ENCODE data around the gene CCL28. TPM values are rescaled to one million over a fixed set of nuclear protein-coding genes. Genes with fewer than 3 reads are reported as not detected.

The CCL28 gene
- total and polyA plus RNA-seq, 2 experiments from 2014 or later: 5.7 to 7.1 TPM

DNA sequence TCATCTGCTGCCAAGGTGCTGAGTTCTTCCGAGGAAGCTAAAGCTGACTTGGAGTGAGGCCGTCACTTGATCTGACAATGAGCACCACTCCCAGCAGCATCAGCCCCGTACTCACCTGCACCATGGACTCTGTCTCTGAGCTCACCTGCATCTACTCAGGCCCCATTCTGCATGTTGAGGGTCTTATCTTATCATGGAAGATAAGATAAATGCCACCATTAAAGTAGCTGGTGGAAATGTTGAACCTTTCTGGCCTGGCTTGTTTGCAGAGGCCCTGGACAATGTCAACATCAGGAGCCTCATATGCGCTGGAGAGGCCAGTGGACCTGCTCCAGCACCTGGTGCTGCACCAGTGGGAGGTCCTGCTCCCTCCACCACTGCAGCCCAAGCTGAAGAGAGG is 64.0 kb downstream of the CCL28 start:
- H3K27ac Mint-ChIP-seq: no peak overlapping the region
- H3K4me1 Mint-ChIP-seq: no peaks in the 10 kb centered on the region
- peaks cover 7% of the 10 kb centered on the region; the same call in 2 of the 3 replicates for H3K9me3 Mint-ChIP-seq
- ATAC-seq: no peak
- no peaks in the 10 kb centered on the region for H3K27me3 ChIP-seq (ENCODE audit: insufficient read depth)
- H3K27me3 Mint-ChIP-seq (ENCODE audit: insufficient read depth, low read depth, poor library complexity): no peaks in the 10 kb centered on the region
- TF ChIP-seq ZNF331 (CRISPR knock-in tag; IDR thresholded peaks at IDR 0.05; ENCODE audit: low read depth) (no peak), CREB1 (CRISPR knock-in tag; IDR thresholded peaks at IDR 0.05; ENCODE audit: low read depth) (no peak), ZNF114 (CRISPR knock-in tag; IDR thresholded peaks at IDR 0.05) (no peak), STAT1 (IDR thresholded peaks at IDR 0.05; ENCODE audit: unreplicated experiment) (no peak), JUNB (IDR thresholded peaks at IDR 0.05; ENCODE audit: unreplicated experiment) (no peak), NANOG (IDR thresholded peaks at IDR 0.05; ENCODE audit: borderline replicate concordance) (no peak)
- TF ChIP-seq, protein P1, sequence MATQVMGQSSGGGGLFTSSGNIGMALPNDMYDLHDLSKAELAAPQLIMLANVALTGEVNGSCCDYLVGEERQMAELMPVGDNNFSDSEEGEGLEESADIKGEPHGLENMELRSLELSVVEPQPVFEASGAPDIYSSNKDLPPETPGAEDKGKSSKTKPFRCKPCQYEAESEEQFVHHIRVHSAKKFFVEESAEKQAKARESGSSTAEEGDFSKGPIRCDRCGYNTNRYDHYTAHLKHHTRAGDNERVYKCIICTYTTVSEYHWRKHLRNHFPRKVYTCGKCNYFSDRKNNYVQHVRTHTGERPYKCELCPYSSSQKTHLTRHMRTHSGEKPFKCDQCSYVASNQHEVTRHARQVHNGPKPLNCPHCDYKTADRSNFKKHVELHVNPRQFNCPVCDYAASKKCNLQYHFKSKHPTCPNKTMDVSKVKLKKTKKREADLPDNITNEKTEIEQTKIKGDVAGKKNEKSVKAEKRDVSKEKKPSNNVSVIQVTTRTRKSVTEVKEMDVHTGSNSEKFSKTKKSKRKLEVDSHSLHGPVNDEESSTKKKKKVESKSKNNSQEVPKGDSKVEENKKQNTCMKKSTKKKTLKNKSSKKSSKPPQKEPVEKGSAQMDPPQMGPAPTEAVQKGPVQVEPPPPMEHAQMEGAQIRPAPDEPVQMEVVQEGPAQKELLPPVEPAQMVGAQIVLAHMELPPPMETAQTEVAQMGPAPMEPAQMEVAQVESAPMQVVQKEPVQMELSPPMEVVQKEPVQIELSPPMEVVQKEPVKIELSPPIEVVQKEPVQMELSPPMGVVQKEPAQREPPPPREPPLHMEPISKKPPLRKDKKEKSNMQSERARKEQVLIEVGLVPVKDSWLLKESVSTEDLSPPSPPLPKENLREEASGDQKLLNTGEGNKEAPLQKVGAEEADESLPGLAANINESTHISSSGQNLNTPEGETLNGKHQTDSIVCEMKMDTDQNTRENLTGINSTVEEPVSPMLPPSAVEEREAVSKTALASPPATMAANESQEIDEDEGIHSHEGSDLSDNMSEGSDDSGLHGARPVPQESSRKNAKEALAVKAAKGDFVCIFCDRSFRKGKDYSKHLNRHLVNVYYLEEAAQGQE (IDR thresholded peaks at IDR 0.05; ENCODE audit: unreplicated experiment): no peak
- TF ChIP-seq, protein P2, sequence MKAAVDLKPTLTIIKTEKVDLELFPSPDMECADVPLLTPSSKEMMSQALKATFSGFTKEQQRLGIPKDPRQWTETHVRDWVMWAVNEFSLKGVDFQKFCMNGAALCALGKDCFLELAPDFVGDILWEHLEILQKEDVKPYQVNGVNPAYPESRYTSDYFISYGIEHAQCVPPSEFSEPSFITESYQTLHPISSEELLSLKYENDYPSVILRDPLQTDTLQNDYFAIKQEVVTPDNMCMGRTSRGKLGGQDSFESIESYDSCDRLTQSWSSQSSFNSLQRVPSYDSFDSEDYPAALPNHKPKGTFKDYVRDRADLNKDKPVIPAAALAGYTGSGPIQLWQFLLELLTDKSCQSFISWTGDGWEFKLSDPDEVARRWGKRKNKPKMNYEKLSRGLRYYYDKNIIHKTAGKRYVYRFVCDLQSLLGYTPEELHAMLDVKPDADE (IDR thresholded peaks at IDR 0.05): no peak
- TF ChIP-seq, protein P3, sequence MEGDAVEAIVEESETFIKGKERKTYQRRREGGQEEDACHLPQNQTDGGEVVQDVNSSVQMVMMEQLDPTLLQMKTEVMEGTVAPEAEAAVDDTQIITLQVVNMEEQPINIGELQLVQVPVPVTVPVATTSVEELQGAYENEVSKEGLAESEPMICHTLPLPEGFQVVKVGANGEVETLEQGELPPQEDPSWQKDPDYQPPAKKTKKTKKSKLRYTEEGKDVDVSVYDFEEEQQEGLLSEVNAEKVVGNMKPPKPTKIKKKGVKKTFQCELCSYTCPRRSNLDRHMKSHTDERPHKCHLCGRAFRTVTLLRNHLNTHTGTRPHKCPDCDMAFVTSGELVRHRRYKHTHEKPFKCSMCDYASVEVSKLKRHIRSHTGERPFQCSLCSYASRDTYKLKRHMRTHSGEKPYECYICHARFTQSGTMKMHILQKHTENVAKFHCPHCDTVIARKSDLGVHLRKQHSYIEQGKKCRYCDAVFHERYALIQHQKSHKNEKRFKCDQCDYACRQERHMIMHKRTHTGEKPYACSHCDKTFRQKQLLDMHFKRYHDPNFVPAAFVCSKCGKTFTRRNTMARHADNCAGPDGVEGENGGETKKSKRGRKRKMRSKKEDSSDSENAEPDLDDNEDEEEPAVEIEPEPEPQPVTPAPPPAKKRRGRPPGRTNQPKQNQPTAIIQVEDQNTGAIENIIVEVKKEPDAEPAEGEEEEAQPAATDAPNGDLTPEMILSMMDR (conservative IDR thresholded peaks at IDR 0.05; ENCODE audit: low read depth in 2 of 2): no peak
- TF ChIP-seq, protein P4, sequence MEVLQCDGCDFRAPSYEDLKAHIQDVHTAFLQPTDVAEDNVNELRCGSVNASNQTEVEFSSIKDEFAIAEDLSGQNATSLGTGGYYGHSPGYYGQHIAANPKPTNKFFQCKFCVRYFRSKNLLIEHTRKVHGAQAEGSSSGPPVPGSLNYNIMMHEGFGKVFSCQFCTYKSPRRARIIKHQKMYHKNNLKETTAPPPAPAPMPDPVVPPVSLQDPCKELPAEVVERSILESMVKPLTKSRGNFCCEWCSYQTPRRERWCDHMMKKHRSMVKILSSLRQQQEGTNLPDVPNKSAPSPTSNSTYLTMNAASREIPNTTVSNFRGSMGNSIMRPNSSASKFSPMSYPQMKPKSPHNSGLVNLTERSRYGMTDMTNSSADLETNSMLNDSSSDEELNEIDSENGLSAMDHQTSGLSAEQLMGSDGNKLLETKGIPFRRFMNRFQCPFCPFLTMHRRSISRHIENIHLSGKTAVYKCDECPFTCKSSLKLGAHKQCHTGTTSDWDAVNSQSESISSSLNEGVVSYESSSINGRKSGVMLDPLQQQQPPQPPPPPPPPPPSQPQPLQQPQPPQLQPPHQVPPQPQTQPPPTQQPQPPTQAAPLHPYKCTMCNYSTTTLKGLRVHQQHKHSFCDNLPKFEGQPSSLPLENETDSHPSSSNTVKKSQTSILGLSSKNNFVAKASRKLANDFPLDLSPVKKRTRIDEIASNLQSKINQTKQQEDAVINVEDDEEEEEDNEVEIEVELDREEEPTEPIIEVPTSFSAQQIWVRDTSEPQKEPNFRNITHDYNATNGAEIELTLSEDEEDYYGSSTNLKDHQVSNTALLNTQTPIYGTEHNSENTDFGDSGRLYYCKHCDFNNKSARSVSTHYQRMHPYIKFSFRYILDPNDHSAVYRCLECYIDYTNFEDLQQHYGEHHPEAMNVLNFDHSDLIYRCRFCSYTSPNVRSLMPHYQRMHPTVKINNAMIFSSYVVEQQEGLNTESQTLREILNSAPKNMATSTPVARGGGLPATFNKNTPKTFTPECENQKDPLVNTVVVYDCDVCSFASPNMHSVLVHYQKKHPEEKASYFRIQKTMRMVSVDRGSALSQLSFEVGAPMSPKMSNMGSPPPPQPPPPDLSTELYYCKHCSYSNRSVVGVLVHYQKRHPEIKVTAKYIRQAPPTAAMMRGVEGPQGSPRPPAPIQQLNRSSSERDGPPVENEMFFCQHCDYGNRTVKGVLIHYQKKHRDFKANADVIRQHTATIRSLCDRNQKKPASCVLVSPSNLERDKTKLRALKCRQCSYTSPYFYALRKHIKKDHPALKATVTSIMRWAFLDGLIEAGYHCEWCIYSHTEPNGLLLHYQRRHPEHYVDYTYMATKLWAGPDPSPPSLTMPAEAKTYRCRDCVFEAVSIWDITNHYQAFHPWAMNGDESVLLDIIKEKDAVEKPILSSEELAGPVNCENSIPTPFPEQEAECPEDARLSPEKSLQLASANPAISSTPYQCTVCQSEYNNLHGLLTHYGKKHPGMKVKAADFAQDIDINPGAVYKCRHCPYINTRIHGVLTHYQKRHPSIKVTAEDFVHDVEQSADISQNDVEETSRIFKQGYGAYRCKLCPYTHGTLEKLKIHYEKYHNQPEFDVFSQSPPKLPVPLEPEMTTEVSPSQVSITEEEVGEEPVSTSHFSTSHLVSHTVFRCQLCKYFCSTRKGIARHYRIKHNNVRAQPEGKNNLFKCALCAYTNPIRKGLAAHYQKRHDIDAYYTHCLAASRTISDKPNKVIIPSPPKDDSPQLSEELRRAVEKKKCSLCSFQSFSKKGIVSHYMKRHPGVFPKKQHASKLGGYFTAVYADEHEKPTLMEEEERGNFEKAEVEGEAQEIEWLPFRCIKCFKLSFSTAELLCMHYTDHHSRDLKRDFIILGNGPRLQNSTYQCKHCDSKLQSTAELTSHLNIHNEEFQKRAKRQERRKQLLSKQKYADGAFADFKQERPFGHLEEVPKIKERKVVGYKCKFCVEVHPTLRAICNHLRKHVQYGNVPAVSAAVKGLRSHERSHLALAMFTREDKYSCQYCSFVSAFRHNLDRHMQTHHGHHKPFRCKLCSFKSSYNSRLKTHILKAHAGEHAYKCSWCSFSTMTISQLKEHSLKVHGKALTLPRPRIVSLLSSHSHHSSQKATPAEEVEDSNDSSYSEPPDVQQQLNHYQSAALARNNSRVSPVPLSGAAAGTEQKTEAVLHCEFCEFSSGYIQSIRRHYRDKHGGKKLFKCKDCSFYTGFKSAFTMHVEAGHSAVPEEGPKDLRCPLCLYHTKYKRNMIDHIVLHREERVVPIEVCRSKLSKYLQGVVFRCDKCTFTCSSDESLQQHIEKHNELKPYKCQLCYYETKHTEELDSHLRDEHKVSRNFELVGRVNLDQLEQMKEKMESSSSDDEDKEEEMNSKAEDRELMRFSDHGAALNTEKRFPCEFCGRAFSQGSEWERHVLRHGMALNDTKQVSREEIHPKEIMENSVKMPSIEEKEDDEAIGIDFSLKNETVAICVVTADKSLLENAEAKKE (CRISPR knock-in tag; IDR thresholded peaks at IDR 0.05): no peak
- H3K36me3 Mint-ChIP-seq (ENCODE audit: low read depth): no peaks in the 10 kb centered on the region
- H3K4me1 ChIP-seq (ENCODE audit: insufficient read depth): no peaks in the 10 kb centered on the region
- H3F3A ChIP-seq (replicated peaks; ENCODE audit: low read depth): no peaks in the 10 kb centered on the region
- no peaks in the 10 kb centered on the region for H3K36me3 ChIP-seq (ENCODE audit: insufficient read depth)
- no peak overlapping the region for H3K4me2 ChIP-seq
- H3K9me2 ChIP-seq (ENCODE audit: insufficient read depth): peaks cover 3% of the 10 kb centered on the region; the same call in 1 of the 2 replicates
- no peak overlapping the region for H3K4me3 ChIP-seq
- H2AFZ ChIP-seq: no peak overlapping the region
- no peak overlapping the region for H3K27ac ChIP-seq (ENCODE audit: low read depth)
- no peaks in the 10 kb centered on the region for H3K79me2 ChIP-seq (replicated peaks; ENCODE audit: insufficient read depth)
- no peak overlapping the region for H3K4me3 Mint-ChIP-seq
- no peak for DNase-seq (ENCODE audit: low spot score)
- H4K20me1 ChIP-seq (replicated peaks; ENCODE audit: insufficient read depth): no peaks in the 10 kb centered on the region
